Upper lobe of left lung (tissue), 4 donors: ENCODE measurements around the gene CAMKK2.

Experiments
- CTCF ChIP-seq, 6 experiments: fragments of 450-650 bp in 4 of 6; fragments of 200-600 bp in 2 of 6; sonication (generic) in 2 of 6; IDR thresholded peaks; one replicate each; pipeline ENCODE4 v1.5.1; 2016 to 2019; ENCODE audit warnings: antibody characterized with exemption in 6 of 6
- POLR2A ChIP-seq, 4 donors: fragments of 450-650 bp; IDR thresholded peaks; one replicate each; pipeline ENCODE4 v1.5.1; 2016 to 2017; ENCODE audit warnings: antibody characterized with exemption in 4 of 4, mild to moderate bottlenecking in 2 of 4

DNA sequence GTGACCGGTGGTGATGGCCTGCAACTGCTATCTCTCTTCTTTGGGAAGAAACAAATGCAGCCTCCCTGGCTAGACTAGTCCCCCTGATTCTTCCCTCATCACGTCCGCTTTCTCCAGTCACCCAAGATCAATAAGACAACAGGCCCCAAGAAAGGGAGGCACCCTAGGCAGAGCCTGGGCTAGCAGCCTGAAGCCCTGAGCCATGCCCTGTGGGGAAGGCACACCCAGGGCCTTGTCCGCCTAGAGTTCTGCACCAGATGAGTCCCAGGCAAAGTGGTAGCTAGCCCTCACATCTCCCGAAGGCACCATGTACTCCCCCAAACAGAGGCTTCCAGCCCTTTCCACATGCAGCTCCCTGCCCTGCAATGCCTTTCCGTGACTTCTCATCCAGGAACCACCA, 35.1 kb downstream of the CAMKK2 start:
- no peak for TF ChIP-seq CTCF (IDR thresholded peaks at IDR 0.05)
- no peak for TF ChIP-seq POLR2A (IDR thresholded peaks at IDR 0.05)
